Mucosa of descending colon (tissue), 3 donors: Measurements from ENCODE around the gene RPP40. TPM values are rescaled to one million over a fixed set of nuclear protein-coding genes. Genes with fewer than 3 reads are reported as not detected.
"Not testable (repeated sequence)": the region's sequence is repeated elsewhere in the genome, so short reads cannot be mapped to it uniquely, and the experiment has no call there.

Experiments used
- ATAC-seq: fragments of 200-7000 bp; cut with Tn5 transposase; one replicate; pipeline ENCODE4 v1.9.1; 2020; ENCODE audit warnings: mild to moderate bottlenecking, moderate library complexity
- DNase-seq, 3 donors: peaks; one replicate each; pipeline ENCODE4 v3.0.0-alpha.2; 2020
- H3K36me3 ChIP-seq: fragments of 200-600 bp; one replicate; pipeline ENCODE4 v1.8.0; 2021; ENCODE audit warnings: low read depth, mild to moderate bottlenecking
- H3K4me1 ChIP-seq: fragments of 200-600 bp; one replicate; pipeline ENCODE4 v1.8.0; 2021; ENCODE audit warnings: low read depth, mild to moderate bottlenecking
- H3K4me3 ChIP-seq: fragments of 200-600 bp; one replicate; pipeline ENCODE4 v1.8.0; 2021; ENCODE audit warnings: mild to moderate bottlenecking
- H3K9me3 ChIP-seq: fragments of 200-600 bp; one replicate; pipeline ENCODE4 v1.8.0; 2021; ENCODE audit warnings: mild to moderate bottlenecking
- CTCF ChIP-seq: fragments of 200-600 bp; IDR thresholded peaks from one replicate; pipeline ENCODE4 v1.8.0; 2022; ENCODE audit warnings: antibody characterized with exemption, mild to moderate bottlenecking
- intact Hi-C, 2 donors: fragments of 100-400 bp; cut with DNase I in 1 of 2; cut with micrococcal nuclease in 1 of 2; formaldehyde crosslinking; loops; one replicate each; pipeline versions ENCODE4 v1.11.0 to v1.11.1; 2022; cut with DNase I, micrococcal nuclease
- total RNA-seq, 3 donors: library from RNA; stranded (reverse); fragmentation: NEBNext Ultra II Directional in 2 of 3; extraction: Animal tissue kit (Norgen Biotek cat#: 25700) in 2 of 3; gene quantifications; one replicate each; pipeline versions ENCODE4 v1.2.1 to v1.2.4, GENCODE V29; 2021 to 2023
- donor health status: DM: no; HTN: no; CAD: no; lungs with moderate emphysema.
- donor health status: DM: no; HTN: no; CAD: no.
- donor health status: DM: no; HTN: yes; CAD: no.

RPP40 gene
- total RNA-seq, 3 donors from 2014 or later, result 3.4 to 5.6 (median 4.1) TPM

GRCh38 chr6:5034328-5034727 lies 30.5 kb upstream of the RPP40 start:
- Histone ChIP-seq H3K36me3 (no peaks in the 10 kb centered on the region), H3K9me3 (no peaks in the 10 kb centered on the region), H3K4me1 (no peaks in the 10 kb centered on the region), H3K4me3 (no peak overlapping the region)
- DNase-seq (no peak), ATAC-seq (no peak)
- intact Hi-C loops, result no loop called here
- TF ChIP-seq CTCF, result no peak

- H3K9me3 ChIP-seq, H3K4me3 ChIP-seq, H3K4me1 ChIP-seq, DNase-seq, H3K36me3 ChIP-seq, intact Hi-C loops: not testable (repeated sequence)
- ATAC-seq, result peak; percentile 3
Measured at GRCh38 chr6:5033214-5033904, 29.5 kb upstream of the RPP40 start.

- ATAC-seq (peak; percentile 81), DNase-seq (peak; percentile 42 to 59 (median 56))
- not testable (repeated sequence) for H3K4me3 ChIP-seq
Measured at GRCh38 chr6:5032706-5033105, 28.9 kb upstream of the RPP40 start.

GRCh38 chr6:5031150-5031549 lies 27.3 kb upstream of the RPP40 start:
- ATAC-seq (no peak), DNase-seq (no peak)
- TF ChIP-seq CTCF, result no peak
- Histone ChIP-seq H3K4me1 (no peaks in the 10 kb centered on the region), H3K4me3 (no peak overlapping the region), H3K9me3 (no peaks in the 10 kb centered on the region), H3K36me3 (no peaks in the 10 kb centered on the region)
- intact Hi-C loops, result no loop called here

More at GRCh38 chr6:5032706-5033105, 28.9 kb upstream of the RPP40 start:
- H3K36me3 ChIP-seq, H3K4me1 ChIP-seq, intact Hi-C loops, H3K9me3 ChIP-seq: not testable (repeated sequence)

- H3K36me3 ChIP-seq, result no peaks in the 10 kb centered on the region
- ATAC-seq (peak; percentile 86), DNase-seq (peak; percentile 72 to 87 (median 77))
- H3K4me1 ChIP-seq, result no peaks in the 10 kb centered on the region
- intact Hi-C loops, result no loop called here
- H3K9me3 ChIP-seq, result no peaks in the 10 kb centered on the region
- peak; percentile 59 for TF ChIP-seq CTCF
- no peak overlapping the region for H3K4me3 ChIP-seq
Measured at GRCh38 chr6:5030596-5031136, 26.8 kb upstream of the RPP40 start.

- Histone ChIP-seq H3K9me3 (no peaks in the 10 kb centered on the region), H3K36me3 (no peaks in the 10 kb centered on the region), H3K4me3 (no peak overlapping the region), H3K4me1 (no peaks in the 10 kb centered on the region)
- TF ChIP-seq CTCF, result no peak
- no peak for ATAC-seq
- intact Hi-C loops, result no loop called here
- DNase-seq, result no peak
Measured at GRCh38 chr6:5029609-5030008, 25.8 kb upstream of the RPP40 start.
